MM.1S (cell line): ENCODE results near the gene CUL3.
"Not testable (repeated sequence)": the region's sequence is repeated elsewhere in the genome, so short reads cannot be mapped to it uniquely, and the experiment has no call there.

Experiments used
- DNase-seq: peaks from one replicate; pipeline ENCODE4 v3.0.0-alpha.2; 2015
- H2AFZ ChIP-seq: fragments of 300-600 bp; sonication (generic); 2 replicates; pipeline ENCODE4 v1.6.0; 2016; ENCODE audit warnings: antibody characterized with exemption, low read length
- H3F3A ChIP-seq: fragments of 300-600 bp; sonication (generic); 2 replicates; pipeline ENCODE4 v1.6.1; 2016; ENCODE audit warnings: mild to moderate bottlenecking, antibody characterized with exemption, low read length, moderate library complexity, mixed read lengths; ENCODE audit not compliant: insufficient read depth
- H3K27ac ChIP-seq: fragments of 300-600 bp; sonication (generic); 2 replicates; pipeline ENCODE4 v1.5.1; 2016; ENCODE audit warnings: mild to moderate bottlenecking, low read length
- H3K27me3 ChIP-seq: fragments of 300-600 bp; sonication (generic); replicated peaks from 2 replicates; pipeline ENCODE4 v1.6.0; 2016; ENCODE audit warnings: low read length; ENCODE audit not compliant: insufficient read depth
- H3K36me3 ChIP-seq: fragments of 300-600 bp; sonication (generic); replicated peaks from 2 replicates; pipeline ENCODE4 v1.6.1; 2016; ENCODE audit warnings: mild to moderate bottlenecking, low read length, mixed read lengths; ENCODE audit not compliant: insufficient read depth
- H3K4me1 ChIP-seq: fragments of 300-600 bp; sonication (generic); 2 replicates; pipeline ENCODE4 v1.6.1; 2016; ENCODE audit warnings: low read length, mixed read lengths
- H3K4me2 ChIP-seq: fragments of 300-600 bp; sonication (generic); 2 replicates; pipeline ENCODE4 v1.6.0; 2016; ENCODE audit warnings: low read depth, low read length
- H3K4me3 ChIP-seq: fragments of 300-600 bp; sonication (generic); 2 replicates; pipeline ENCODE4 v1.5.1; 2016; ENCODE audit warnings: low read length, mixed read lengths
- H3K79me2 ChIP-seq: fragments of 300-600 bp; sonication (generic); 2 replicates; pipeline ENCODE4 v1.6.1; 2016; ENCODE audit warnings: mixed run types, low read length, mixed read lengths
- H3K9ac ChIP-seq: fragments of 300-600 bp; sonication (generic); 2 replicates; pipeline ENCODE4 v1.6.1; 2016; ENCODE audit warnings: low read length, mixed read lengths
- H3K9me2 ChIP-seq: fragments of 300-600 bp; sonication (generic); replicated peaks from 2 replicates; pipeline ENCODE4 v1.6.1; 2016; ENCODE audit warnings: mild to moderate bottlenecking, low read length, mixed read lengths; ENCODE audit not compliant: insufficient read depth
- H3K9me3 ChIP-seq: fragments of 300-600 bp; sonication (generic); replicated peaks from 2 replicates; pipeline ENCODE4 v1.6.1; 2016; ENCODE audit warnings: mild to moderate bottlenecking, low read length, mixed read lengths; ENCODE audit not compliant: insufficient read depth
- H4K20me1 ChIP-seq: fragments of 300-600 bp; sonication (generic); 2 replicates; pipeline ENCODE4 v1.6.1; 2016; ENCODE audit warnings: mild to moderate bottlenecking, low read length, moderate library complexity, mixed read lengths; ENCODE audit not compliant: insufficient read depth
- EZH2 ChIP-seq: fragments of 300-600 bp; sonication (generic); optimal IDR thresholded peaks from 2 replicates; pipeline ENCODE3; 2017; ENCODE audit warnings: low read depth, mild to moderate bottlenecking, antibody characterized with exemption, low read length, mixed read lengths
- EZH2phosphoT487 ChIP-seq: fragments of 300-600 bp; sonication (generic); IDR thresholded peaks from 2 replicates; pipeline ENCODE4 v1.6.1; 2018; ENCODE audit warnings: antibody characterized with exemption, low read length
- TF ChIP-seq, protein P1 (sequence below): fragments of 300-600 bp; sonication (generic); IDR thresholded peaks from 2 replicates; pipeline ENCODE4 v1.5.1; 2016; ENCODE audit warnings: antibody characterized with exemption, low read length, mixed read lengths

Gene CUL3

DNA sequence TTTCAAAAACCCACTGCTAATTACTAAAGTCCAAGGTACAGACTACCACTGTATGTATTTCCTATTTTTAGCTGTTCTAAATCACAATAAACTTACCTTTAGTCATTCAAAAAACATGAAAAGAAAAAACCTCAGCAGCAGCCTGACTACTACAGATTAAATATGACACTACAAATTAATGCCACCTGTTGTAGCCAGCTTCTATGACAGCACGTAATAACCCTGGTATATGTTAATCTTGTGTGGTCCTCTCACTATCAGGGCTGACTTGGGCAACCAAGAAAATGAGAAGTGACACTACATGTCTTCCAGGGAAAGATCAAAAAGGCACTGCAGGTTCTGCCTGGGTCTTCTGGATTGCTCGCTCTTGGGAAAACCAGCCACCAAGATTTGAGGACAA lies 92.6 kb downstream of the CUL3 start:
- DNase-seq = no peak
- no peaks in the 10 kb centered on the region for H3F3A ChIP-seq
- H3K9ac ChIP-seq = no peak overlapping the region
- H4K20me1 ChIP-seq = peaks cover 5% of the 10 kb centered on the region; the same call in 1 of the 2 replicates
- H3K79me2 ChIP-seq = peaks cover 14% of the 10 kb centered on the region
- H3K4me3 ChIP-seq = no peak overlapping the region
- H3K27ac ChIP-seq = no peak overlapping the region
- no peak overlapping the region for H3K4me2 ChIP-seq
- TF ChIP-seq EZH2 (no peak), EZH2phosphoT487 (no peak)
- TF ChIP-seq, protein P1, sequence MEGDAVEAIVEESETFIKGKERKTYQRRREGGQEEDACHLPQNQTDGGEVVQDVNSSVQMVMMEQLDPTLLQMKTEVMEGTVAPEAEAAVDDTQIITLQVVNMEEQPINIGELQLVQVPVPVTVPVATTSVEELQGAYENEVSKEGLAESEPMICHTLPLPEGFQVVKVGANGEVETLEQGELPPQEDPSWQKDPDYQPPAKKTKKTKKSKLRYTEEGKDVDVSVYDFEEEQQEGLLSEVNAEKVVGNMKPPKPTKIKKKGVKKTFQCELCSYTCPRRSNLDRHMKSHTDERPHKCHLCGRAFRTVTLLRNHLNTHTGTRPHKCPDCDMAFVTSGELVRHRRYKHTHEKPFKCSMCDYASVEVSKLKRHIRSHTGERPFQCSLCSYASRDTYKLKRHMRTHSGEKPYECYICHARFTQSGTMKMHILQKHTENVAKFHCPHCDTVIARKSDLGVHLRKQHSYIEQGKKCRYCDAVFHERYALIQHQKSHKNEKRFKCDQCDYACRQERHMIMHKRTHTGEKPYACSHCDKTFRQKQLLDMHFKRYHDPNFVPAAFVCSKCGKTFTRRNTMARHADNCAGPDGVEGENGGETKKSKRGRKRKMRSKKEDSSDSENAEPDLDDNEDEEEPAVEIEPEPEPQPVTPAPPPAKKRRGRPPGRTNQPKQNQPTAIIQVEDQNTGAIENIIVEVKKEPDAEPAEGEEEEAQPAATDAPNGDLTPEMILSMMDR = no peak
- H3K27me3 ChIP-seq = no peaks in the 10 kb centered on the region
- H3K36me3 ChIP-seq = no peaks in the 10 kb centered on the region; the same call in 1 of the 2 replicates
- no peaks in the 10 kb centered on the region for H3K4me1 ChIP-seq
- no peaks in the 10 kb centered on the region for H3K9me2 ChIP-seq
- no peak overlapping the region for H2AFZ ChIP-seq
- no peaks in the 10 kb centered on the region for H3K9me3 ChIP-seq

GRCh38 chr2:224487940-224488339 lies 97.2 kb downstream of the CUL3 start:
- not testable (repeated sequence) for H3K9ac ChIP-seq, H3K36me3 ChIP-seq, H3K27ac ChIP-seq, H3K4me2 ChIP-seq, H3K27me3 ChIP-seq, H2AFZ ChIP-seq, H3F3A ChIP-seq, H3K9me2 ChIP-seq, H3K4me1 ChIP-seq, H4K20me1 ChIP-seq, H3K9me3 ChIP-seq, DNase-seq, H3K4me3 ChIP-seq
- peaks cover 14% of the 10 kb centered on the region for H3K79me2 ChIP-seq

- not testable (repeated sequence) for H3K4me2 ChIP-seq, H3K9me2 ChIP-seq, H3K79me2 ChIP-seq, H3K9ac ChIP-seq, H3K27me3 ChIP-seq, H4K20me1 ChIP-seq, H3K27ac ChIP-seq, DNase-seq, H3K36me3 ChIP-seq, H3F3A ChIP-seq, H2AFZ ChIP-seq, H3K4me1 ChIP-seq, H3K4me3 ChIP-seq, H3K9me3 ChIP-seq
Observed at GRCh38 chr2:224485081-224486014, 99.8 kb downstream of the CUL3 start.

DNA sequence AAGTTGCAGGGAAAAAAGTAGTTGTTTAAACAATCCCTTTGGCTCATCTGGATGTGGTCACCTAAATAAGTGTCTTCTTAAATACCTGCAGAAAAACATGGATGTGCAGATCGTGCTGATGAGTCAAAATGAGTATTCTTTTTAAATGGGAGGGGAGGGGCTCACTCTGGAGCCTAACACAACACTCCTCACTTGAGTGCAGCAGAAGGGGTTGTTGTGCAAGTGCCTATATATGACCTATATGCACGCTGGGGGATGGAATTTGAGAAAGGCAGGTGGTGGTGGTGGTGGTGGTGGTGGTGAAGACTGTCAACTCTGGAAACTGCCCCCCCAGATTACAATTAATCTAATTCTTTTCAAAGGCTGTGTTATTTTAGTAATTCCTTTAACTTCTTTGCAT lies 105.3 kb downstream of the CUL3 start:
- no peaks in the 10 kb centered on the region for H4K20me1 ChIP-seq
- H3K79me2 ChIP-seq = no peaks in the 10 kb centered on the region
- TF ChIP-seq EZH2 = no peak
- TF ChIP-seq, protein P1 = no peak
- TF ChIP-seq EZH2phosphoT487 = no peak
- H3K4me2 ChIP-seq = no peak overlapping the region
- no peaks in the 10 kb centered on the region for H3K27me3 ChIP-seq
- H3F3A ChIP-seq = no peaks in the 10 kb centered on the region
- H3K9me3 ChIP-seq = no peaks in the 10 kb centered on the region
- no peak for DNase-seq
- no peak overlapping the region for H3K4me3 ChIP-seq
- H3K9me2 ChIP-seq = no peaks in the 10 kb centered on the region
- H3K4me1 ChIP-seq = no peaks in the 10 kb centered on the region
- peaks cover 9% of the 10 kb centered on the region for H3K36me3 ChIP-seq
- no peak overlapping the region for H3K27ac ChIP-seq
- H2AFZ ChIP-seq = no peak overlapping the region
- H3K9ac ChIP-seq = no peak overlapping the region
